Subcutaneous abdominal adipose tissue (tissue), 5 donors: ENCODE data around the gene CASP7.

Source experiments
- H3K27ac ChIP-seq: one replicate; pipeline ENCODE4 v1.7.0; 2013; ENCODE audit warnings: low read depth, mild to moderate bottlenecking, inconsistent platforms, low read length, moderate library complexity
- H3K27me3 ChIP-seq, 5 donors: one replicate each; pipeline ENCODE4 v1.7.0; 2013; ENCODE audit warnings: low read length in 5 of 5, inconsistent platforms in 1 of 5; ENCODE audit not compliant: control insufficient read depth in 5 of 5, insufficient read depth in 4 of 5
- H3K36me3 ChIP-seq, 5 donors: one replicate each; pipeline ENCODE4 v1.7.0; 2013; ENCODE audit warnings: low read length in 5 of 5; ENCODE audit not compliant: control insufficient read depth in 5 of 5, insufficient read depth in 5 of 5
- H3K4me1 ChIP-seq, 5 donors: one replicate each; pipeline ENCODE4 v1.7.0; 2013; ENCODE audit warnings: low read length in 5 of 5, mild to moderate bottlenecking in 3 of 5, moderate library complexity in 1 of 5; ENCODE audit not compliant: control insufficient read depth in 5 of 5, insufficient read depth in 5 of 5
- H3K4me3 ChIP-seq, 5 donors: one replicate each; pipeline ENCODE4 v1.7.0; 2013; ENCODE audit warnings: low read length in 5 of 5, low read depth in 1 of 5
- H3K9ac ChIP-seq, 5 donors: one replicate each; pipeline ENCODE4 v1.7.0; 2013; ENCODE audit warnings: low read length in 5 of 5, mild to moderate bottlenecking in 4 of 5, moderate library complexity in 3 of 5
- H3K9me3 ChIP-seq, 5 donors: one replicate each; pipeline ENCODE4 v1.7.0; 2013; ENCODE audit warnings: low read length in 5 of 5; ENCODE audit not compliant: control insufficient read depth in 5 of 5
- donor health status: healthy.
- donor health status: healthy.
- donor health status: healthy.
- donor health status: healthy.
- donor health status: healthy.

CASP7 gene

GRCh38 chr10:113732966-113733365, 53.3 kb downstream of the CASP7 start:
- H3K27ac ChIP-seq, result no peak overlapping the region
- no peak overlapping the region for H3K9ac ChIP-seq
- no peaks in the 10 kb centered on the region for H3K27me3 ChIP-seq
- H3K4me1 ChIP-seq, result peaks cover 0 to 10% (median 0%) of the 10 kb centered on the region in 5 donors
- H3K36me3 ChIP-seq, result peaks cover 5 to 33% (median 28%) of the 10 kb centered on the region in 5 donors
- no peak overlapping the region for H3K4me3 ChIP-seq
- no peaks in the 10 kb centered on the region for H3K9me3 ChIP-seq

- Histone ChIP-seq H3K36me3 (peaks cover 5 to 26% (median 22%) of the 10 kb centered on the region in 5 donors), H3K4me1 (peaks cover 0 to 10% (median 0%) of the 10 kb centered on the region in 5 donors), H3K27ac (no peak overlapping the region), H3K9me3 (no peaks in the 10 kb centered on the region), H3K27me3 (no peaks in the 10 kb centered on the region), H3K4me3 (no peak overlapping the region), H3K9ac (no peak overlapping the region)
These were observed 53.9 kb downstream of the CASP7 start for GRCh38 chr10:113733635-113734034.

GRCh38 chr10:113735913-113736312, 56.2 kb downstream of the CASP7 start:
- H3K36me3 ChIP-seq, result peaks cover 0 to 4% (median 0%) of the 10 kb centered on the region in 5 donors
- peaks cover 0 to 10% (median 0%) of the 10 kb centered on the region in 5 donors for H3K4me1 ChIP-seq
- no peaks in the 10 kb centered on the region for H3K27me3 ChIP-seq
- no peak overlapping the region for H3K9ac ChIP-seq
- H3K4me3 ChIP-seq, result no peak overlapping the region
- no peak overlapping the region for H3K27ac ChIP-seq
- H3K9me3 ChIP-seq, result no peaks in the 10 kb centered on the region

GRCh38 chr10:113736576-113736975, 56.9 kb downstream of the CASP7 start:
- Histone ChIP-seq H3K27ac (no peak overlapping the region), H3K4me1 (peaks cover 0 to 9% (median 0%) of the 10 kb centered on the region in 5 donors), H3K36me3 (peaks cover 0 to 3% (median 0%) of the 10 kb centered on the region in 5 donors), H3K4me3 (no peak overlapping the region), H3K27me3 (no peaks in the 10 kb centered on the region), H3K9ac (no peak overlapping the region), H3K9me3 (no peaks in the 10 kb centered on the region)

- no peaks in the 10 kb centered on the region for H3K9me3 ChIP-seq
These were observed 59.3 kb downstream of the CASP7 start for GRCh38 chr10:113739031-113739430.

GRCh38 chr10:113739577-113739976, 59.9 kb downstream of the CASP7 start:
- H3K27ac ChIP-seq, result no peak overlapping the region
- H3K27me3 ChIP-seq, result peaks cover 0 to 4% (median 0%) of the 10 kb centered on the region in 5 donors
- no peak overlapping the region for H3K4me3 ChIP-seq
- no peaks in the 10 kb centered on the region for H3K9me3 ChIP-seq
- peaks cover 0 to 2% (median 0%) of the 10 kb centered on the region in 5 donors for H3K4me1 ChIP-seq
- H3K36me3 ChIP-seq, result no peaks in the 10 kb centered on the region
- no peak overlapping the region for H3K9ac ChIP-seq

More at GRCh38 chr10:113739031-113739430, 59.3 kb downstream of the CASP7 start:
- Histone ChIP-seq H3K27ac (no peak overlapping the region), H3K27me3 (no peaks in the 10 kb centered on the region), H3K4me3 (no peak overlapping the region), H3K9ac (no peak overlapping the region), H3K4me1 (peaks cover 0 to 2% (median 0%) of the 10 kb centered on the region in 5 donors), H3K36me3 (no peaks in the 10 kb centered on the region)

GRCh38 chr10:113740850-113741249, 61.1 kb downstream of the CASP7 start:
- peaks cover 0 to 2% (median 0%) of the 10 kb centered on the region in 5 donors for H3K4me1 ChIP-seq
- H3K9ac ChIP-seq, result no peak overlapping the region
- H3K27me3 ChIP-seq, result peaks cover 0 to 5% (median 0%) of the 10 kb centered on the region in 5 donors
- H3K27ac ChIP-seq, result no peak overlapping the region
- no peak overlapping the region for H3K4me3 ChIP-seq
- H3K9me3 ChIP-seq, result no peaks in the 10 kb centered on the region
- no peaks in the 10 kb centered on the region for H3K36me3 ChIP-seq

- Histone ChIP-seq H3K4me3 (no peak overlapping the region), H3K9me3 (no peaks in the 10 kb centered on the region), H3K4me1 (peaks cover 0 to 7% (median 4%) of the 10 kb centered on the region in 5 donors), H3K27ac (no peak overlapping the region), H3K9ac (no peak overlapping the region), H3K36me3 (no peaks in the 10 kb centered on the region), H3K27me3 (peaks cover 0 to 5% (median 0%) of the 10 kb centered on the region in 5 donors)
These were observed 62.8 kb downstream of the CASP7 start for GRCh38 chr10:113742466-113742865.

GRCh38 chr10:113743594-113743993, 63.9 kb downstream of the CASP7 start:
- Histone ChIP-seq H3K36me3 (no peaks in the 10 kb centered on the region), H3K9me3 (no peaks in the 10 kb centered on the region), H3K4me1 (peaks cover 0 to 7% (median 4%) of the 10 kb centered on the region in 5 donors), H3K9ac (no peak overlapping the region), H3K27me3 (peaks cover 0 to 5% (median 0%) of the 10 kb centered on the region in 5 donors), H3K27ac (no peak overlapping the region), H3K4me3 (no peak overlapping the region)

GRCh38 chr10:113745374-113745773, 65.7 kb downstream of the CASP7 start:
- Histone ChIP-seq H3K27me3 (peaks cover 0 to 5% (median 0%) of the 10 kb centered on the region in 5 donors), H3K4me1 (peaks cover 0 to 7% (median 4%) of the 10 kb centered on the region in 5 donors), H3K9ac (no peak overlapping the region), H3K36me3 (no peaks in the 10 kb centered on the region), H3K27ac (no peak overlapping the region), H3K4me3 (no peak overlapping the region), H3K9me3 (no peaks in the 10 kb centered on the region)
